NK-92 treated with Interleukin-12 subunit alpha and Interleukin-12 subunit beta, amount 100 ng/mL, for 24 hours (cell line): Measurements from ENCODE around the gene SERINC3.
A peak's percentile ranks its signal among the peaks of the same experiment; 100 is the strongest.

Experiments
- DNase-seq: peaks from one replicate; lab custom pipeline; 2025; lab: John Stamatoyannopoulos, UW

The SERINC3 gene

GRCh38 chr20:44532981-44533331 lies 11.1 kb upstream of the SERINC3 start:
- no peak for DNase-seq

GRCh38 chr20:44532259-44532980 lies 10.6 kb upstream of the SERINC3 start:
- DNase-seq = no peak

- no peak for DNase-seq
These were observed 6.4 kb upstream of the SERINC3 start for GRCh38 chr20:44528309-44528708.

- no peak for DNase-seq
These were observed 5.9 kb upstream of the SERINC3 start for GRCh38 chr20:44527716-44528199.

GRCh38 chr20:44526129-44526528 lies 4.3 kb upstream of the SERINC3 start:
- DNase-seq = no peak

- no peak for DNase-seq
These were observed 1.9 kb upstream of the SERINC3 start for GRCh38 chr20:44523746-44524145.

GRCh38 chr20:44522841-44523240 lies 971 bp upstream of the SERINC3 start:
- DNase-seq = no peak

- DNase-seq = no peak
These were observed 989 bp downstream of the SERINC3 start for GRCh38 chr20:44520881-44521280.

GRCh38 chr20:44518248-44518647 lies 3.6 kb downstream of the SERINC3 start:
- no peak for DNase-seq

GRCh38 chr20:44517454-44517853 lies 4.4 kb downstream of the SERINC3 start:
- DNase-seq = no peak

GRCh38 chr20:44516491-44516890 lies 5.4 kb downstream of the SERINC3 start:
- no peak for DNase-seq

- DNase-seq = no peak
These were observed 8.0 kb downstream of the SERINC3 start for GRCh38 chr20:44513871-44514270.

- DNase-seq = no peak
These were observed 12.1 kb downstream of the SERINC3 start for GRCh38 chr20:44509762-44510161.

GRCh38 chr20:44504402-44505307 lies 17.2 kb downstream of the SERINC3 start:
- DNase-seq = no peak

GRCh38 chr20:44502968-44503367 lies 18.9 kb downstream of the SERINC3 start:
- no peak for DNase-seq

GRCh38 chr20:44501448-44501847 lies 20.4 kb downstream of the SERINC3 start:
- no peak for DNase-seq

- DNase-seq = no peak
These were observed 21.6 kb downstream of the SERINC3 start for GRCh38 chr20:44500221-44500620.

GRCh38 chr20:44497761-44498160 lies 24.1 kb downstream of the SERINC3 start:
- no peak for DNase-seq

GRCh38 chr20:44496976-44497375 lies 24.9 kb downstream of the SERINC3 start:
- DNase-seq = no peak

GRCh38 chr20:44495802-44496481 lies 25.9 kb downstream of the SERINC3 start:
- peak; percentile 14 for DNase-seq

GRCh38 chr20:44495257-44495656 lies 26.6 kb downstream of the SERINC3 start:
- DNase-seq = no peak

- no peak for DNase-seq
These were observed 27.2 kb downstream of the SERINC3 start for GRCh38 chr20:44494681-44495080.

GRCh38 chr20:44494266-44494665 lies 27.6 kb downstream of the SERINC3 start:
- no peak for DNase-seq
